HepG2 (cell line): ENCODE data around the gene TMX4. TPM values are rescaled to one million over a fixed set of nuclear protein-coding genes. Genes with fewer than 3 reads are reported as not detected.

ENCODE experiments used
- ATAC-seq: fragments of 200-7000 bp; cut with Tn5 transposase; 3 replicates; pipeline ENCODE4 v1.9.1; 2020; ENCODE audit warnings: mild to moderate bottlenecking, moderate library complexity
- BruUV-seq: library from RNA; stranded (reverse); fragments of 400-500 nt; replicated peaks from 2 replicates; lab custom pipeline; 2021; lab: Mats Ljungman, UMichigan
- CTCF ChIA-PET: fragments of 300-600 bp; formaldehyde crosslinking; extraction: SDS; loops from one replicate; lab custom pipeline; 2021; ENCODE audit warnings: low total read pairs, inconsistent platforms, low intra/inter-chr PET ratio; lab: Yijun Ruan, JAX
- POLR2A ChIA-PET: fragments of 350-600 bp; sonication (Branson Sonifier 250); formaldehyde crosslinking; loops from one replicate; lab custom pipeline; 2020; ENCODE audit warnings: antibody characterized with exemption, inconsistent platforms; lab: Yijun Ruan, JAX
- DNase-seq: peaks from one replicate; pipeline ENCODE4 v3.0.0-alpha.2; 2015; ENCODE audit warnings: low spot score
- FAIRE-seq: peaks from 3 replicates; lab custom pipeline; 2011; peaks lifted over from hg19 to GRCh38; lab: Jason Lieb, UNC
- H2AFZ ChIP-seq: one replicate; pipeline ENCODE4 v1.6.1; 2011; ENCODE audit warnings: low read length, inconsistent platforms
- H3K27ac ChIP-seq: fragments of 300-600 bp; 3 replicates; pipeline ENCODE4 v1.8.0; 2011; ENCODE audit warnings: mixed run types, mild to moderate bottlenecking, mixed read lengths, low read length, inconsistent platforms; ENCODE audit not compliant: insufficient read depth; ENCODE audit errors: extremely low read length
- H3K27me3 ChIP-seq, 2 experiments: fragments of 200-600 bp in 1 of 2; 2 replicates in 1 of 2; 3 replicates in 1 of 2; pipeline versions ENCODE4 v1.6.0 to v1.8.0; 2011; ENCODE audit warnings: low read length in 2 of 2, mild to moderate bottlenecking in 2 of 2, moderate library complexity in 2 of 2, inconsistent platforms in 1 of 2; ENCODE audit not compliant: insufficient read depth in 2 of 2, control insufficient read depth in 1 of 2
- H3K36me3 ChIP-seq, 2 experiments: fragments of 200-600 bp in 1 of 2; replicated peaks in 1 of 2; 2 replicates in 1 of 2; 3 replicates in 1 of 2; pipeline versions ENCODE4 v1.5.1 to v1.8.0; 2011; ENCODE audit warnings: low read length in 2 of 2, inconsistent platforms in 1 of 2; ENCODE audit not compliant: insufficient read depth in 2 of 2, control insufficient read depth in 1 of 2
- H3K4me1 ChIP-seq: 2 replicates; pipeline ENCODE4 v1.5.1; 2012; ENCODE audit warnings: low read length, inconsistent platforms; ENCODE audit not compliant: insufficient read depth
- H3K4me2 ChIP-seq: 2 replicates; pipeline ENCODE4 v1.6.0; 2011; ENCODE audit warnings: low read depth, low read length, inconsistent platforms
- H3K4me3 ChIP-seq, 3 experiments: fragments of 200-600 bp in 1 of 3; sonication (generic), shearing (Covaris generic) in 1 of 3; replicated peaks in 1 of 3; 2 replicates each; pipeline ENCODE4 v1.5.1; 2011 to 2016; ENCODE audit warnings: low read length in 3 of 3, inconsistent platforms in 2 of 3, low read depth in 2 of 3, mild to moderate bottlenecking in 2 of 3, control low read depth in 1 of 3, mixed read lengths in 1 of 3; ENCODE audit not compliant: insufficient read depth in 1 of 3
- H3K79me2 ChIP-seq: one replicate; pipeline ENCODE4 v1.6.1; 2011; ENCODE audit warnings: low read length, inconsistent platforms; ENCODE audit not compliant: insufficient read depth
- H3K9ac ChIP-seq: 2 replicates; pipeline ENCODE4 v1.6.0; 2011; ENCODE audit warnings: mild to moderate bottlenecking, low read depth, low read length, inconsistent platforms; ENCODE audit not compliant: insufficient read depth
- H3K9me3 ChIP-seq: 2 replicates; pipeline ENCODE4 v1.5.1; 2012; ENCODE audit warnings: mild to moderate bottlenecking, low read length
- H4K20me1 ChIP-seq: 2 replicates; pipeline ENCODE4 v1.6.0; 2011; ENCODE audit warnings: inconsistent platforms, mild to moderate bottlenecking, low read length, moderate library complexity; ENCODE audit not compliant: insufficient read depth
- FOXA3 ChIP-seq: IDR thresholded peaks from 2 replicates; pipeline ENCODE4 v1.6.1; 2016; ENCODE audit warnings: missing genetic modification reagents, missing compliant biosample characterization
- HOXA5 ChIP-seq: sonication (generic); formaldehyde crosslinking; IDR thresholded peaks from 2 replicates; pipeline ENCODE4 v1.4.0; 2020; ENCODE audit warnings: missing genetic modification reagents
- JARID2 ChIP-seq: sonication (generic); formaldehyde crosslinking; IDR thresholded peaks from 2 replicates; pipeline ENCODE4 v1.8.1; 2023; ENCODE audit warnings: missing genetic modification reagents, inconsistent platforms; ENCODE audit not compliant: insufficient replicate concordance
- POLR2A ChIP-seq, 2 experiments: IDR thresholded peaks; 2 replicates each; pipeline ENCODE4 v1.6.1; 2011; ENCODE audit warnings: low read depth in 2 of 2, low read length in 2 of 2, mild to moderate bottlenecking in 1 of 2, moderate library complexity in 1 of 2; ENCODE audit not compliant: insufficient read depth in 1 of 2
- REPIN1 ChIP-seq: sonication (generic); formaldehyde crosslinking; IDR thresholded peaks from 2 replicates; pipeline ENCODE4 v1.8.0; 2022; ENCODE audit warnings: missing genetic modification reagents, low read depth, mild to moderate bottlenecking, borderline replicate concordance
- RFX3 ChIP-seq: IDR thresholded peaks from 2 replicates; pipeline ENCODE4 v1.6.1; 2016; ENCODE audit warnings: missing biosample characterization, missing genetic modification reagents
- ZNF547 ChIP-seq: sonication (generic); formaldehyde crosslinking; IDR thresholded peaks from 2 replicates; pipeline ENCODE4 v1.5.1; 2020; ENCODE audit warnings: mild to moderate bottlenecking, missing genetic modification reagents
- WGBS: methylation state at CpG from one replicate; pipeline ENCODE4 v1.1.6; 2017; ENCODE audit warnings: low lambda C conversion rate; 5-methylcytosine and 5-hydroxymethylcytosine counted together
- in situ Hi-C: cut with HindIII; loops from 2 replicates; pipeline ENCODE4 v1.10.0; 2017; ENCODE audit warnings: low pct_unique_long_range_greater_than_20kb; ENCODE audit not compliant: extremely low pct_ligation_motif_present
- intact Hi-C: fragments of 100-400 bp; cut with micrococcal nuclease; formaldehyde crosslinking; loops from one replicate; pipeline ENCODE4 v1.10.0; 2022; ENCODE audit not compliant: unreplicated experiment
- polyA plus RNA-seq, 8 experiments: library from polyadenylated mRNA; depleted of rRNA in 3 of 8; stranded (reverse) in 7 of 8; unstranded in 1 of 8; fragments of >200 nt; fragmentation: Illumina TruSeq in 4 of 8; extraction: Trizol in 4 of 8; gene quantifications; 2 replicates each; pipeline versions ENCODE4 v1.2.1 to v1.2.3, GENCODE V29; 2011 to 2016; ENCODE audit warnings: low read depth in 4 of 8, missing spikeins in 1 of 8, mixed read lengths in 1 of 8; ENCODE audit not compliant: insufficient read depth in 1 of 8
- total RNA-seq, 5 experiments: library from RNA; depleted of rRNA; stranded (reverse); fragments of >200 nt; fragmentation: Illumina TruSeq; extraction: Trizol; gene quantifications; 2 replicates each; pipeline ENCODE4 v1.2.3, GENCODE V29; 2016; ENCODE audit warnings: low read depth in 1 of 5
- TF ChIP-seq, protein P1 (sequence below), 2 experiments: sonication (generic) in 1 of 2; formaldehyde crosslinking in 1 of 2; IDR thresholded peaks; 2 replicates each; pipeline versions ENCODE4 v1.6.1 to v1.9.0; 2014 to 2022; ENCODE audit warnings: antibody characterized with exemption in 1 of 2, borderline replicate concordance in 1 of 2, inconsistent platforms in 1 of 2, low read depth in 1 of 2, missing genetic modification reagents in 1 of 2

Gene TMX4
- total and polyA plus RNA-seq, 2 of the 13 experiments (the other 11 are each of a cell fraction or from before 2014, with no cell fraction given) = 7.6 to 21.4 TPM

DNA sequence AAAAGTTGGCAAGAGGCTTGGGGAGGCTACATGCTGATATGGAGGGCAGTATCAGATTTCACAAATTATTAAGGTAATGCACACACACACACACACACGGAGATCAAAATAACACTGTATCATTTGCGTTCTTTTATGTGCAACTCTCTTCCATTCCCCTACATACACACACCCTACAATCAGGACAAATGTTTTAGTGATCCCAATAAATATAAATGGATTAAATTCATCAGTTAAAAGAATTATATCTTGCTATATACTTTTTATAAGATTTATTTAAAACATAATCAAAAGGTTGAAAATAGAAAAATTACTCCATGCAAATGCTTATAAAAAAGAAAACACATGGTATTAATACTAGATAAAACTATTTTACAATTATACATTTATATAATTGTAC, 25.9 kb downstream of the TMX4 start:
- FAIRE-seq (no peak), DNase-seq (no peak), ATAC-seq (no peak)
- no peak overlapping the region for H3K9ac ChIP-seq
- H3K79me2 ChIP-seq = no peaks in the 10 kb centered on the region
- POLR2A ChIA-PET = no interaction called here
- WGBS = 97% methylated on average over 2 of the region's 2 CpGs
- no peak overlapping the region for H3K27ac ChIP-seq
- H3K9me3 ChIP-seq = no peaks in the 10 kb centered on the region
- H3K4me2 ChIP-seq = no peak overlapping the region
- no peaks in the 10 kb centered on the region for H3K27me3 ChIP-seq
- TF ChIP-seq POLR2A (IDR thresholded peaks at IDR 0.05; ENCODE audit: insufficient read depth in 1 of 2, low read depth in 2 of 2, low read length in 2 of 2) (no peak), HOXA5 (CRISPR knock-in tag) (no peak), ZNF547 (CRISPR knock-in tag) (no peak), REPIN1 (CRISPR knock-in tag) (no peak), FOXA3 (CRISPR knock-in tag) (no peak), JARID2 (CRISPR knock-in tag) (no peak), RFX3 (CRISPR knock-in tag) (no peak)
- TF ChIP-seq, protein P1, sequence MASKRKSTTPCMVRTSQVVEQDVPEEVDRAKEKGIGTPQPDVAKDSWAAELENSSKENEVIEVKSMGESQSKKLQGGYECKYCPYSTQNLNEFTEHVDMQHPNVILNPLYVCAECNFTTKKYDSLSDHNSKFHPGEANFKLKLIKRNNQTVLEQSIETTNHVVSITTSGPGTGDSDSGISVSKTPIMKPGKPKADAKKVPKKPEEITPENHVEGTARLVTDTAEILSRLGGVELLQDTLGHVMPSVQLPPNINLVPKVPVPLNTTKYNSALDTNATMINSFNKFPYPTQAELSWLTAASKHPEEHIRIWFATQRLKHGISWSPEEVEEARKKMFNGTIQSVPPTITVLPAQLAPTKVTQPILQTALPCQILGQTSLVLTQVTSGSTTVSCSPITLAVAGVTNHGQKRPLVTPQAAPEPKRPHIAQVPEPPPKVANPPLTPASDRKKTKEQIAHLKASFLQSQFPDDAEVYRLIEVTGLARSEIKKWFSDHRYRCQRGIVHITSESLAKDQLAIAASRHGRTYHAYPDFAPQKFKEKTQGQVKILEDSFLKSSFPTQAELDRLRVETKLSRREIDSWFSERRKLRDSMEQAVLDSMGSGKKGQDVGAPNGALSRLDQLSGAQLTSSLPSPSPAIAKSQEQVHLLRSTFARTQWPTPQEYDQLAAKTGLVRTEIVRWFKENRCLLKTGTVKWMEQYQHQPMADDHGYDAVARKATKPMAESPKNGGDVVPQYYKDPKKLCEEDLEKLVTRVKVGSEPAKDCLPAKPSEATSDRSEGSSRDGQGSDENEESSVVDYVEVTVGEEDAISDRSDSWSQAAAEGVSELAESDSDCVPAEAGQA (IDR thresholded peaks at IDR 0.05; ENCODE audit: low read depth) = no peak
- TF ChIP-seq, protein P1 (CRISPR knock-in tag; IDR thresholded peaks at IDR 0.05; ENCODE audit: borderline replicate concordance) = no peak
- no peaks in the 10 kb centered on the region for H4K20me1 ChIP-seq
- in situ Hi-C loops (no loop called here), intact Hi-C loops (no loop called here)
- CTCF ChIA-PET = no interaction called here
- peaks cover 0 to 5% of the 10 kb centered on the region in 2 experiments; a peak in 2 of 5 replicates for H3K36me3 ChIP-seq
- H3K4me3 ChIP-seq = no peak overlapping the region
- 0 out of 2 replicates have a peak, but pooled peaks cover 8% of the 10 kb centered on the region for H3K4me1 ChIP-seq
- no peak overlapping the region for H2AFZ ChIP-seq
- no TSS peak for BruUV-seq
